ENCODE results near the gene WHAMM. TPM values are rescaled to one million over a fixed set of nuclear protein-coding genes. Genes with fewer than 3 reads are reported as not detected.

The WHAMM gene
- total and polyA plus RNA-seq, 2 donors (not counting 3 experiments of a cell fraction or from before 2014, with no cell fraction given), result 4.1 to 9.4 TPM

DNA sequence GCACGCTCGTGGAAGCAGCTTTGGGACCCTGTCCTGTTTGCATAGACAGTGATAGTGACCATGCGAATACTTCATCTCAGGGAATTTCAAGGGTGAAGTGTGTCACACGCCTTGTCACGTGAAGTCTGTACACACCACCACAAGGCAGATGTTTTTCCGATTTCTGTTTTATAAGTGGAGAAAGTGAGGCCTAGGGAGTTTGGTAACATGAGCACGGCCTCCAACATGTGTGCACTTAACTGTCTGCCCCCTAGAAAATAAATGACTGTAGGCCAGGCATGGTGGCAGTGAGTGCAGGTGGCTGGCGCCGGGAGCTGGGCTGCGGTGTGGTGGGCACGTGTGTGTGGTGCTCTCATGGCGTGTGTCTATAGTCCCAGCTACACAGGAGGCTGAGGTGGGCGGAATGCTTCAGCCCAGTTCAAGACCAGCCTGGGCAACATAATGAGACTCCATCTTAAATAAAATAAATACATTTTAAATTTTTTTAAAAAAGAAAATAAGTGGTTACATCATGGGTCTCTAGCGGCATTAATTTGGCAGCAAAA lies 42.0 kb downstream of the WHAMM start:
- no peaks in the 10 kb centered on the region for H4K20me1 ChIP-seq (replicated peaks; ENCODE audit: control insufficient read depth, extremely low read depth, insufficient read depth, low read length)
- TF ChIP-seq FOS (IDR thresholded peaks at IDR 0.05; ENCODE audit: borderline replicate concordance, insufficient read depth, low read length) (no peak), EZH2 (IDR thresholded peaks at IDR 0.05; ENCODE audit: borderline replicate concordance, low read depth, low read length, severe bottlenecking) (no peak), JUN (IDR thresholded peaks at IDR 0.05; ENCODE audit: borderline replicate concordance, insufficient read depth, insufficient read length, low read depth) (no peak), MYC (IDR thresholded peaks at IDR 0.05; ENCODE audit: low read depth, low read length) (no peak), GATA2 (IDR thresholded peaks at IDR 0.05; ENCODE audit: insufficient read depth, insufficient read length, low read depth, low read length) (no peak), POLR2A (IDR thresholded peaks at IDR 0.05; ENCODE audit: low read depth, low read length) (no peak), POLR2AphosphoS5 (IDR thresholded peaks at IDR 0.05; ENCODE audit: insufficient read depth, low read depth, low read length) (no peak)
- TF ChIP-seq, protein P1, sequence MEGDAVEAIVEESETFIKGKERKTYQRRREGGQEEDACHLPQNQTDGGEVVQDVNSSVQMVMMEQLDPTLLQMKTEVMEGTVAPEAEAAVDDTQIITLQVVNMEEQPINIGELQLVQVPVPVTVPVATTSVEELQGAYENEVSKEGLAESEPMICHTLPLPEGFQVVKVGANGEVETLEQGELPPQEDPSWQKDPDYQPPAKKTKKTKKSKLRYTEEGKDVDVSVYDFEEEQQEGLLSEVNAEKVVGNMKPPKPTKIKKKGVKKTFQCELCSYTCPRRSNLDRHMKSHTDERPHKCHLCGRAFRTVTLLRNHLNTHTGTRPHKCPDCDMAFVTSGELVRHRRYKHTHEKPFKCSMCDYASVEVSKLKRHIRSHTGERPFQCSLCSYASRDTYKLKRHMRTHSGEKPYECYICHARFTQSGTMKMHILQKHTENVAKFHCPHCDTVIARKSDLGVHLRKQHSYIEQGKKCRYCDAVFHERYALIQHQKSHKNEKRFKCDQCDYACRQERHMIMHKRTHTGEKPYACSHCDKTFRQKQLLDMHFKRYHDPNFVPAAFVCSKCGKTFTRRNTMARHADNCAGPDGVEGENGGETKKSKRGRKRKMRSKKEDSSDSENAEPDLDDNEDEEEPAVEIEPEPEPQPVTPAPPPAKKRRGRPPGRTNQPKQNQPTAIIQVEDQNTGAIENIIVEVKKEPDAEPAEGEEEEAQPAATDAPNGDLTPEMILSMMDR (IDR thresholded peaks at IDR 0.05; ENCODE audit: extremely low read depth in 1 of 2, insufficient read depth in 1 of 2, low read depth in 1 of 2, low read length in 2 of 2), result no peak
- TF ChIP-seq, protein P2, sequence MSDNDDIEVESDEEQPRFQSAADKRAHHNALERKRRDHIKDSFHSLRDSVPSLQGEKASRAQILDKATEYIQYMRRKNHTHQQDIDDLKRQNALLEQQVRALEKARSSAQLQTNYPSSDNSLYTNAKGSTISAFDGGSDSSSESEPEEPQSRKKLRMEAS (IDR thresholded peaks at IDR 0.05; ENCODE audit: insufficient read depth, insufficient read length), result no peak
- no peak overlapping the region for H3K4me2 ChIP-seq (ENCODE audit: insufficient read depth, low read length)
- FAIRE-seq, result no peak
- ChIA-PET POLR2A (no interaction called here), CTCF (interaction anchor here (0.9 kb wide), 1 partner anchor 19 kb away, joined by 3 read pairs; no protein-coding TSS in a partner anchor)
- DNase-seq (ENCODE audit: low read depth, low spot score), result no peak
- no peak overlapping the region for H3K27ac ChIP-seq (ENCODE audit: insufficient read depth, low read depth, low read length)
- H3K4me1 ChIP-seq (ENCODE audit: control insufficient read depth, extremely low read depth, insufficient read depth, low read length), result no peaks in the 10 kb centered on the region
- H2AFZ ChIP-seq (ENCODE audit: low read depth, low read length), result no peak overlapping the region
- no peaks in the 10 kb centered on the region for H3K79me2 ChIP-seq (ENCODE audit: control insufficient read depth, insufficient read depth, low read length)
- no peaks in the 10 kb centered on the region for H3K27me3 ChIP-seq (ENCODE audit: control insufficient read depth in 2 of 2, insufficient read depth in 2 of 2, low read length in 2 of 2)
- no peaks in the 10 kb centered on the region for H3K9me3 ChIP-seq (replicated peaks; ENCODE audit: control insufficient read depth, insufficient read depth, low read length)
- no peak overlapping the region for H3K9ac ChIP-seq (replicated peaks; ENCODE audit: extremely low read depth, insufficient read depth, low read length)
- dilution Hi-C loops (cut with MboI; ENCODE audit: extremely low pct_ligation_motif_present, low sequenced_read_pairs) (no loop called here), intact Hi-C loops (cut with micrococcal nuclease) (no loop called here)
- no peaks in the 10 kb centered on the region for H3K9me1 ChIP-seq (replicated peaks; ENCODE audit: control insufficient read depth, extremely low read depth, insufficient read depth, low read length)
- H3K36me3 ChIP-seq (ENCODE audit: control insufficient read depth in 2 of 2, extremely low read depth in 1 of 2, insufficient read depth in 2 of 2, low read length in 2 of 2), result no peaks in the 10 kb centered on the region
- H3K4me3 ChIP-seq (replicated peaks in 1 of 3; ENCODE audit: insufficient read depth in 1 of 3, low read depth in 1 of 3, low read length in 3 of 3), result no peak overlapping the region
- BruUV-seq (replicated peaks), result no TSS peak
